AG04450 (cell line): ENCODE results near the gene KNTC1. TPM values are rescaled to one million over a fixed set of nuclear protein-coding genes. Genes with fewer than 3 reads are reported as not detected.

Experiments used
- CTCF ChIA-PET: fragments of 300-600, 350-600 bp; formaldehyde crosslinking; extraction: SDS; loops from one replicate; lab custom pipeline; 2022; ENCODE audit warnings: antibody characterized with exemption, inconsistent platforms; lab: Charles Lee
- POLR2A ChIA-PET: fragments of 350-600 bp; formaldehyde crosslinking; extraction: SDS; loops from one replicate; lab custom pipeline; 2021; ENCODE audit warnings: antibody characterized with exemption, inconsistent platforms; lab: Yijun Ruan, JAX
- DNase-seq: peaks from one replicate; pipeline ENCODE4 v3.0.0-alpha.2; 2011; ENCODE audit warnings: low read depth, low spot score
- H3K27ac ChIP-seq: one replicate; pipeline ENCODE4 v1.5.1; 2012; ENCODE audit warnings: low read depth, low read length, control low read depth
- H3K27me3 ChIP-seq: one replicate; pipeline ENCODE4 v1.6.0; 2012; ENCODE audit warnings: low read length; ENCODE audit not compliant: control insufficient read depth, insufficient read depth
- H3K4me3 ChIP-seq: 2 replicates; pipeline ENCODE4 v1.5.1; 2011; ENCODE audit warnings: mild to moderate bottlenecking, low read depth, low read length, control low read depth
- H3K9me3 ChIP-seq: 2 replicates; pipeline ENCODE4 v1.5.1; 2012; ENCODE audit warnings: low read length; ENCODE audit not compliant: control insufficient read depth, insufficient read depth
- polyA plus RNA-seq: library from polyadenylated mRNA; depleted of rRNA; stranded (reverse); fragments of >200 nt; gene quantifications from 2 replicates; pipeline ENCODE4 v1.2.3, GENCODE V29; 2011
- TF ChIP-seq, protein P1 (sequence below): IDR thresholded peaks from 2 replicates; pipeline ENCODE4 v1.5.1; 2011; ENCODE audit warnings: low read depth, low read length, control low read depth, inconsistent platforms

Gene KNTC1
- polyA plus RNA-seq, 1 experiment, result 10.0 TPM

DNA sequence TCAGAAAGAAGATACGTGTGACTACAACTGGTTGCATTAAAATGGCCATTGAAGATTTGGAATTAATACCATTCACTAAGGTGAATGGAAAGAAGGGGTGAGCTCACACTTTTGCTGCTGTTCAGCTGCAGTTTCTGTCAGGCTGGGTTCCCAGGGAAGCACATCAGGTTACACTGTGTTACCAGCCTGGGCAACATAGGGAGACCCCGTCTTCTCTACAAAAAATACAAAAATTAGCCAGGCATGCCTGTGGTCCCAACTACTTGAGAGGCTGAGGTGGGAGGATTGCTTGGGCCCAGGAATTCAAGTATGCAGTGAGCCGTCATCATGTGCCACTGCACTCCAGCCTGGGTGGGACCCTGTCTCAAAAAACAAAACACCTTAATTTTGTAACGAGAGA is 13.4 kb upstream of the KNTC1 start:
- Histone ChIP-seq H3K9me3 (peaks cover 4% of the 10 kb centered on the region), H3K27me3 (no peaks in the 10 kb centered on the region), H3K4me3 (no peak overlapping the region), H3K27ac (no peak overlapping the region)
- ChIA-PET POLR2A (interaction anchor here (1.5 to 3.3 kb wide), 2 partner anchors 13 kb away, joined by 7 to 24 read pairs; partner anchors contain the start of genes KNTC1, RSRC2 and ZCCHC8), CTCF (interaction anchor here (1.7 kb wide), 1 partner anchor 42 kb away, joined by 6 read pairs; no protein-coding TSS in a partner anchor)
- no peak for DNase-seq
- TF ChIP-seq, protein P1, sequence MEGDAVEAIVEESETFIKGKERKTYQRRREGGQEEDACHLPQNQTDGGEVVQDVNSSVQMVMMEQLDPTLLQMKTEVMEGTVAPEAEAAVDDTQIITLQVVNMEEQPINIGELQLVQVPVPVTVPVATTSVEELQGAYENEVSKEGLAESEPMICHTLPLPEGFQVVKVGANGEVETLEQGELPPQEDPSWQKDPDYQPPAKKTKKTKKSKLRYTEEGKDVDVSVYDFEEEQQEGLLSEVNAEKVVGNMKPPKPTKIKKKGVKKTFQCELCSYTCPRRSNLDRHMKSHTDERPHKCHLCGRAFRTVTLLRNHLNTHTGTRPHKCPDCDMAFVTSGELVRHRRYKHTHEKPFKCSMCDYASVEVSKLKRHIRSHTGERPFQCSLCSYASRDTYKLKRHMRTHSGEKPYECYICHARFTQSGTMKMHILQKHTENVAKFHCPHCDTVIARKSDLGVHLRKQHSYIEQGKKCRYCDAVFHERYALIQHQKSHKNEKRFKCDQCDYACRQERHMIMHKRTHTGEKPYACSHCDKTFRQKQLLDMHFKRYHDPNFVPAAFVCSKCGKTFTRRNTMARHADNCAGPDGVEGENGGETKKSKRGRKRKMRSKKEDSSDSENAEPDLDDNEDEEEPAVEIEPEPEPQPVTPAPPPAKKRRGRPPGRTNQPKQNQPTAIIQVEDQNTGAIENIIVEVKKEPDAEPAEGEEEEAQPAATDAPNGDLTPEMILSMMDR, result no peak

DNA sequence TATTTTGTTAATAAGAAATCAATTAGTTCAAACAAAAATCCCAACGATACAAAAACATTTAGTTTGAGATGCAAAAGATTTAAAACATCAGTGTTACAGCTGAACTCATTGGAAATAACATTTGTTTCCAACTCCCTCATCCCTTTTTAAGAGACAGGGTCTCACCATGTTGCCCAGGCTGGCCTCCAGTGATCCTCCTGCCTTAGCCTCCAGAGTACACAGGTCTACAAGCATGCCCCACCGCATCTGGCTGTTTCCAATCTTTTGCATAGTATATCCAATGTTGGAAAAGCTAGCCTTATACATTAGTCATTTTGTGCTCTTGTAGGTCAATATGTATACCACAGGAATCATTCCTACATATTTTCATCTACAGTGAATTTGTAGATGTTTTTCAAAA is 11.8 kb upstream of the KNTC1 start:
- TF ChIP-seq, protein P1, result no peak
- no peak for DNase-seq
- no peaks in the 10 kb centered on the region for H3K27me3 ChIP-seq
- H3K9me3 ChIP-seq, result peaks cover 4% of the 10 kb centered on the region
- CTCF ChIA-PET, result no interaction called here
- no peak overlapping the region for H3K4me3 ChIP-seq
- POLR2A ChIA-PET, result interaction anchor here (0.7 to 3.3 kb wide), 3 partner anchors 8 to 14 kb away, joined by 3 to 24 read pairs (median 3); partner anchors contain the start of genes KNTC1, RSRC2 and ZCCHC8
- H3K27ac ChIP-seq, result no peak overlapping the region

DNA sequence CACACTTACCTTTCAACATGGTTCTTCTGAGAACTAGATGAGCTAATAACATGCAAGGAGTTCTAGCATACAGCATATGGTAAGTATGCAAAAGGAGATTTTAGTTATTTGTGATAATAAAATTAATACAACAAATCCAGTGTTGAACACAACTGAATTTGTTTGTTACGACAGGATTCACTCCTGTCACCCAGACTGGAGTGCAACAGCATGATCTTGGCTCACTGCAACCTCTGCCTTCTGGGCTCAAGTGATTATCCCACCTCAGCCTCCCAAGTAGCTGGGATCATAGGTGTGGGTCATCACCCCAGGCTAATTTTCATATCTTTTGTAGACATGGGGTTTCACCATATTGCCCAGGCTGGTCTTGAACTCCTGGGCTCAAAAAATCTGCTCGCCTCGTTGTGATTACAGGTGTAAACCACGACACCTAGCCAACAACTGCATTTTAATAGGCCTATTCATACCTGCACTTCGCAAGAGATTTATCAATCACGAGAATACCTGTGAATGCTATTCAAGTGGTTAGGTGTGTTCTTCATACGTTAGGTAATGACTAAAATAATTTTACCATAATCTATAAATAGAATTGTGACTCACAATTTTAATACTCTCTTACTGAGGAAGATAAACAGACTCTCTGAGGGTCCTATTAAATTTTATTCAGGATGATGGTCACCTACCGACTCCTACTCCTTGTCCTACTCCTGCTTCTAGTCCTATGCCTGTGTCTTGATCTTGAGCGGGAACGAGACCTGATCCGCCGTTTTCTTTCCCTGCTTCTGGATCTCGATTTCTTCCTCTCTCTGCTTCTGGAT is 10.3 kb upstream of the KNTC1 start:
- Histone ChIP-seq H3K9me3 (peaks cover 4% of the 10 kb centered on the region), H3K27me3 (no peaks in the 10 kb centered on the region), H3K4me3 (no peak overlapping the region), H3K27ac (no peak overlapping the region)
- ChIA-PET CTCF (no interaction called here), POLR2A (no interaction called here)
- DNase-seq, result no peak
- TF ChIP-seq, protein P1, result no peak

DNA sequence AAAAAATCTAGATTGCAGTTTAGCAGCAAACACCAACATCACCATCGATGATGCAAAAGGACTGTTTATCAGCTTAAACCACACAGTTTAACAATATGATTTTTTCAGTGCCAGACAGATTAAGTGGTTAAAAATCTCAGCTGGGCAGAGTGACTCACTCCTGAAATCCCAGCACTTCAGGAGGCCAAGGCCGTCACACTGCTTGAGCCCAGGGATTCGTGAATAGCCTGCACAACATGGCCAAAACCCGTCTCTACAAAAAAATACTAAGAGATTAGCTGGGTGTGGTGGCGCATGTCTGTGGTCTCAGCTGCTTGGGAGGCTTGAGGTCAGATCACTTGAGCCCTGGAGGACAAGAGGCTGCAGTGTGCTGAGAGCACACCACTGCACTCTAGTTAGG is 9.2 kb upstream of the KNTC1 start:
- Histone ChIP-seq H3K27me3 (no peaks in the 10 kb centered on the region), H3K9me3 (peaks cover 4% of the 10 kb centered on the region), H3K4me3 (no peak overlapping the region), H3K27ac (peak overlapping the region; percentile 71)
- peak; percentile 82 for DNase-seq
- ChIA-PET CTCF (no interaction called here), POLR2A (interaction anchor here (0.7 to 1.1 kb wide), 5 partner anchors 9 to 184 kb away, joined by 3 to 11 read pairs (median 5); partner anchors contain the start of genes KNTC1, RSRC2 and ZCCHC8)
- TF ChIP-seq, protein P1, result no peak

DNA sequence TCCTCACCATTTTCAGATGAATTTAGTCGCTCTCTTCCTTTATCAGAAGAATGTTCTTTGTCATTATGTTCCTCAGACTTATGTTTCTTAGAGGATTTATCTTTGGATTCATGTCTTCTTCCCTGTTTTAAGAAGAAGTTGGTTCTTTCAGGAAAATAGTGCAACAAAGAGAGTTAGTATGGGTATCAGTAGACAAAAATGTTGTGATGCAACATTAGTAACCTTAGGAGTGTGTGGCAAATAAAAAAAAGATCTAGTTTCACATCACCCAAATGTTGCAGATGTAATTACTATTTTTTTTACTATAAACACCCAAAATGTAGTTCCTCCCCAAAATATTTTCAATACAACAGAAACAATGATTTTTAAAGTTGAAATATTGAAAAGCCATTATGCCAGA is 8.1 kb upstream of the KNTC1 start:
- POLR2A ChIA-PET, result interaction anchor here (1.2 kb wide), 1 partner anchor 18 kb away, joined by 6 read pairs; the partner anchor contains the start of gene ZCCHC8
- no peak overlapping the region for H3K4me3 ChIP-seq
- TF ChIP-seq, protein P1, result no peak
- peak overlapping the region; percentile 22 for H3K27ac ChIP-seq
- CTCF ChIA-PET, result no interaction called here
- peaks cover 4% of the 10 kb centered on the region for H3K9me3 ChIP-seq
- no peaks in the 10 kb centered on the region for H3K27me3 ChIP-seq
- DNase-seq, result no peak
